Left ventricle myocardium inferior (tissue), 1 donor: ENCODE data around the gene MDFI. TPM values are rescaled to one million over a fixed set of nuclear protein-coding genes. Genes with fewer than 3 reads are reported as not detected.
"Not testable (repeated sequence)": the region's sequence is repeated elsewhere in the genome, so short reads cannot be mapped to it uniquely, and the experiment has no call there.

ENCODE experiments used
- DNase-seq: peaks from one replicate; pipeline ENCODE4 v3.0.0-alpha.2; 2020
- H3K27ac ChIP-seq: fragments of 200-600 bp; replicated peaks from 2 replicates; pipeline ENCODE4 v1.8.0; 2021
- H3K27me3 ChIP-seq: fragments of 200-600 bp; 2 replicates; pipeline ENCODE4 v1.8.0; 2021; ENCODE audit warnings: low read depth
- H3K36me3 ChIP-seq: fragments of 200-600 bp; 2 replicates; pipeline ENCODE4 v1.8.0; 2021
- H3K4me1 ChIP-seq: fragments of 200-600 bp; 2 replicates; pipeline ENCODE4 v1.8.0; 2021
- H3K4me3 ChIP-seq: fragments of 200-600 bp; 2 replicates; pipeline ENCODE4 v1.8.0; 2021; ENCODE audit warnings: mild to moderate bottlenecking, moderate library complexity
- H3K9me3 ChIP-seq: fragments of 200-600 bp; replicated peaks from 2 replicates; pipeline ENCODE4 v1.8.0; 2021
- intact Hi-C: fragments of 100-400 bp; cut with micrococcal nuclease; formaldehyde crosslinking; loops from one replicate; pipeline ENCODE4 v1.11.0; 2022
- total RNA-seq: library from RNA; stranded (reverse); fragmentation: NEBNext Ultra II Directional; extraction: Animal tissue kit (Norgen Biotek cat#: 25700); gene quantifications from one replicate; pipeline ENCODE4 v1.2.1, GENCODE V29; 2021
- TF ChIP-seq, protein P1 (sequence below): fragments of 200-600 bp; IDR thresholded peaks from 2 replicates; pipeline ENCODE4 v1.8.0; 2021; ENCODE audit warnings: antibody characterized with exemption, mild to moderate bottlenecking, borderline replicate concordance
- donor health status: DM: no; HTN: yes; CAD: no; lungs with severe emphysema.

The MDFI gene
- total RNA-seq, 1 donor from 2014 or later, result 0.77 TPM

DNA sequence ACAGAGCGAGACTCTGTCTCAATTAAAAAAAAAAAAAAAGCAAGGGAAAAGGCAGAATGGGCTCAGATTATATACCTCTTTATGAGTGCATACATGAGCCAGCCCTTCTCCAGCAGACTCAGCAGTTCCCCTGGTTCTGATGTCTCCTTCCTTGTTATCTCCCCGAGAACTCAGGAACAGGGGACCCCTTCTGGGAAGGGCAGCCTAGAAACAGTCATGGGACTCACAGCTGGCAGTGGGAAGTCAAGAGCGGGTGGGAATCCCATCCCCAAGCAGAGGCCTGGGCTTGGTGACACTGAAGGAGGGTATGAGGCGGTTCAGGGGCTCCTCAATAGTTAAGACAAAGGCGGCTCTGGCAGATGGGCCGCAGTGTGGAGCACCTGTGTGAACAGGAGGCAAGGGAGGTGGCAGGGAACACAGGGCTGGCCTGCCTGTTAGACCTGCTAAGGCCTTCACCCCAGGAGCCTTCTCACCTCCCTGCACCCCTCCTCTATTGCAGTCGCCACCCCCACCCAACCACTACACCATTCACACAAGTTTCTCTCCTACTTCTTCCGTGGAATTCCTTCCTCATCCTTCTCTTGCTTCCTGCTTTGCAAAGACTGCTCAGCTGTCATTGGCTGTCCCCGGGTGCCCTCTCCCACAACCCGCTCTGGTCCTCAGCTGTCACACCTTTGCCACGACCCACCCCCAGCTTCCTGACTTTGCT, 29.7 kb upstream of the MDFI start:
- no peak overlapping the region for H3K27ac ChIP-seq
- H3K9me3 ChIP-seq, result peaks cover 6% of the 10 kb centered on the region
- H3K4me3 ChIP-seq, result no peak overlapping the region
- DNase-seq, result no peak
- intact Hi-C loops, result no loop called here
- H3K4me1 ChIP-seq, result no peaks in the 10 kb centered on the region
- H3K36me3 ChIP-seq, result no peaks in the 10 kb centered on the region
- TF ChIP-seq, protein P1, sequence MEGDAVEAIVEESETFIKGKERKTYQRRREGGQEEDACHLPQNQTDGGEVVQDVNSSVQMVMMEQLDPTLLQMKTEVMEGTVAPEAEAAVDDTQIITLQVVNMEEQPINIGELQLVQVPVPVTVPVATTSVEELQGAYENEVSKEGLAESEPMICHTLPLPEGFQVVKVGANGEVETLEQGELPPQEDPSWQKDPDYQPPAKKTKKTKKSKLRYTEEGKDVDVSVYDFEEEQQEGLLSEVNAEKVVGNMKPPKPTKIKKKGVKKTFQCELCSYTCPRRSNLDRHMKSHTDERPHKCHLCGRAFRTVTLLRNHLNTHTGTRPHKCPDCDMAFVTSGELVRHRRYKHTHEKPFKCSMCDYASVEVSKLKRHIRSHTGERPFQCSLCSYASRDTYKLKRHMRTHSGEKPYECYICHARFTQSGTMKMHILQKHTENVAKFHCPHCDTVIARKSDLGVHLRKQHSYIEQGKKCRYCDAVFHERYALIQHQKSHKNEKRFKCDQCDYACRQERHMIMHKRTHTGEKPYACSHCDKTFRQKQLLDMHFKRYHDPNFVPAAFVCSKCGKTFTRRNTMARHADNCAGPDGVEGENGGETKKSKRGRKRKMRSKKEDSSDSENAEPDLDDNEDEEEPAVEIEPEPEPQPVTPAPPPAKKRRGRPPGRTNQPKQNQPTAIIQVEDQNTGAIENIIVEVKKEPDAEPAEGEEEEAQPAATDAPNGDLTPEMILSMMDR, result no peak
- H3K27me3 ChIP-seq, result no peaks in the 10 kb centered on the region

DNA sequence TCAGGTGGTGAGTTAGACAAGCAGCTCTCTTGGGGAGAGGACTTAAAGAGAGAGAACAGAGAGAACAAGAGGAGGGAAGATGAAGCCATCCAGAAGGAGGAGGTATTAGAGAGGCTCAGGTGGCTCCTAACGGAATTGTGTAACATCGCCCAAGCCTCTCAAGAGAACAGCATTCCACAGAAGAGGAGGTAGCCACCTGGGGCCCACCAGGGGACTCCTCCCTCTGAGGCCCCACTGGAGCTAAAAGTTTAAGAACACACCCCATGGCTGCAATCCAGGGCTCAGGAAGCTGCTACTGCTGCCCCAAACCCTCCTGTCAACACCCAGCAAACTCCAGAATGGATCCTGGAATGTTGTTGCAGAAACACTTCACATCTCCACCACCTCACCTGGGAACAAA, 23.6 kb upstream of the MDFI start:
- H3K27me3 ChIP-seq, result no peaks in the 10 kb centered on the region
- no peak overlapping the region for H3K4me3 ChIP-seq
- TF ChIP-seq, protein P1, result no peak
- no peak overlapping the region for H3K27ac ChIP-seq
- H3K36me3 ChIP-seq, result no peaks in the 10 kb centered on the region
- H3K4me1 ChIP-seq, result peaks cover 8% of the 10 kb centered on the region
- peaks cover 8% of the 10 kb centered on the region for H3K9me3 ChIP-seq
- no peak for DNase-seq
- intact Hi-C loops, result no loop called here

DNA sequence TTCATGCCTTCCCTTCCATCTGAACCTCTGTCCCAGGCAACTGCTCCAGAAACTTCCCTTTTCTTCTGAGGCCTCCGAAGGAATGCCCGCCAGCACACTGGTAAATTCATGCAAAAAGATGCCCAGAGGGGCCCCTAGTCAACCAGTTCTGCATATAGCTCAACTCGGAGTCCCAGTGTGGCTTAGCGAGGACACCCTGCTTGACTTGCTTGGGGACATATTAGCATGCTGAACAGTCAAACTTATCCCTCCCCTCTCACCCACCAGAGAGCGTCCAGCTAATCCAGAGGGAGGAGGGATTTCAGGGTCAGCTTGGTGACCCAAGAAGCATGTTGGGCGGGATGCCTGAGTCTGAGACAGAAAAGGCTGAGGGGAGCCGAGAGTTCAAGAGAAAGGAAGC, 23.0 kb upstream of the MDFI start:
- DNase-seq, result no peak
- peaks cover 8% of the 10 kb centered on the region for H3K9me3 ChIP-seq
- H3K4me3 ChIP-seq, result no peak overlapping the region
- TF ChIP-seq, protein P1, result no peak
- no peaks in the 10 kb centered on the region for H3K36me3 ChIP-seq
- intact Hi-C loops, result no loop called here
- no peaks in the 10 kb centered on the region for H3K27me3 ChIP-seq
- peaks cover 8% of the 10 kb centered on the region for H3K4me1 ChIP-seq
- H3K27ac ChIP-seq, result no peak overlapping the region

DNA sequence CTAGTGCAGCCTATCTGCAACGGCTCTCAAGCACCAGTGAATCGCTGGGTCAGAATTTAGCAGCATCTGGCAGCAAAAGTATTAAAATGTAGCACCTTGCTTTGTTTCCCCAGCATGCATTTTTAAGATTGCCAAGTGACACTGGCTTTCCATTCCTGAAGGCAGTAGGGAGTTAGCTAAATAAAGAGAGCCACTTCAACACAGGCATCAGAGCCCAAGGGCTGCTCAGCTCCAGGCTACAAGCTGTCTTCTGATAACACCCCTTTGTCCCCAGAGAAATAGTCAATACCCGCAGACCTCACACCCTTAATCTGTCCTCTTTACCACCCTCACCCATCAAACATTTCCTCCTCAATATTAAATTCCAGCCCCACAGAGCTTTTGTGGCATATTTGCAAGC, 19.7 kb upstream of the MDFI start:
- no peak for DNase-seq
- H3K27ac ChIP-seq, result no peak overlapping the region
- H3K9me3 ChIP-seq, result peaks cover 18% of the 10 kb centered on the region
- H3K4me1 ChIP-seq, result peaks cover 17% of the 10 kb centered on the region
- H3K4me3 ChIP-seq, result no peak overlapping the region
- no peaks in the 10 kb centered on the region for H3K36me3 ChIP-seq
- H3K27me3 ChIP-seq, result no peaks in the 10 kb centered on the region
- TF ChIP-seq, protein P1, result no peak
- intact Hi-C loops, result no loop called here

DNA sequence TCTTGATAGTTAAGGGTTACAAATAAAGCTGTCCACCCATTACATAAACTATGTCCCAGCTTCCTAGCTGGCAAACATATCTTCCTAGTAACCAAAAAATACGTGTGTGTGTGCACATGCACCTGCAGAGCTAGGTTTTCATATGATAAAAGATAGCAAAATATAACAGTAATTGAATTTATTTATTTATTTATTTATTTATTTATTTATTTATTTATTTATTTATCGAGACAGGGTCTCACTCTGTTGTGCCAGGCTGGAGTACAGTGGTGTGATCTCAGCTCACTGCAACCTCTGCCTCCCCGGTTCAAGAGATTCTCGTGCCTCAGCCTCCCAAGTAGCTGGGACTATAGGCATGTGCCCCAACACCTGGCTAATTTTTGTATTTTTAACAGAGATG, 19.1 kb upstream of the MDFI start:
- DNase-seq, H3K27ac ChIP-seq, H3K36me3 ChIP-seq, intact Hi-C loops, H3K27me3 ChIP-seq, H3K4me3 ChIP-seq: not testable (repeated sequence)
- peaks cover 17% of the 10 kb centered on the region for H3K4me1 ChIP-seq
- peaks cover 16% of the 10 kb centered on the region for H3K9me3 ChIP-seq

DNA sequence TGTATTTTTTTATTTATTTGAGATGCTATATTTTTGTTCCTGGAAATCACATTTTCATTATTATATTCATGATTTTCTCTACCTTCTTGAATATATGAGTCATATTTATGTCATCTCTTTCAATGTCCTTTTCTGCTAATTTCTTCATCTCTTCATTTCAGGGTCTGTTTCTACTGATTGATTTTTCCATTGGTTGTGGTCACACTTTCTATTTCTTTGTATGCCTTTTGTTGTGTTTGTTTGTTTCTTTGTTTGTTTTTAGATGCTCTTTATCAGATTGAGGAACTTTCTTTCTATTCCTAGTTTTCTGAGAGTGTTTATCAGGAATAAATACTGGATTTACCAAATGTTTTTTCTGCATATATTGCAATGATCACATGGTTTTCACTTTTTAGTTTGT, 16.9 kb upstream of the MDFI start:
- Histone ChIP-seq H3K4me1 (peaks cover 31% of the 10 kb centered on the region), H3K4me3 (no peak overlapping the region), H3K27ac (no peak overlapping the region), H3K27me3 (no peaks in the 10 kb centered on the region), H3K9me3 (peaks cover 16% of the 10 kb centered on the region), H3K36me3 (no peaks in the 10 kb centered on the region)
- TF ChIP-seq, protein P1, result no peak
- no peak for DNase-seq
- intact Hi-C loops, result no loop called here
